Mesenchymal stem cell (in vitro differentiated cells and primary cell): Measurements from ENCODE around the gene EFHC2.

Experiments
- DNase-seq: peaks from one replicate; pipeline ENCODE4 v3.0.0-alpha.2; 2013
- H2AFZ ChIP-seq: one replicate; pipeline ENCODE4 v1.6.1; 2013; ENCODE audit warnings: low read depth, mild to moderate bottlenecking, control low read depth, inconsistent platforms, low read length, moderate library complexity
- H2AK5ac ChIP-seq: 2 replicates; pipeline ENCODE4 v1.6.1; 2013; ENCODE audit warnings: low read length, moderate library complexity, mild to moderate bottlenecking, inconsistent platforms; ENCODE audit not compliant: severe bottlenecking
- H2BK120ac ChIP-seq: one replicate; pipeline ENCODE4 v1.6.1; 2013; ENCODE audit warnings: low read depth, mild to moderate bottlenecking, inconsistent platforms, low read length, moderate library complexity
- H2BK12ac ChIP-seq, 2 experiments: one replicate each; pipeline ENCODE4 v1.6.1; 2013; ENCODE audit warnings: inconsistent platforms in 2 of 2, low read length in 2 of 2, mild to moderate bottlenecking in 2 of 2, moderate library complexity in 2 of 2, control low read depth in 1 of 2
- H2BK15ac ChIP-seq: one replicate; pipeline ENCODE4 v1.6.1; 2013; ENCODE audit warnings: mild to moderate bottlenecking, low read depth, inconsistent platforms; ENCODE audit not compliant: poor library complexity, severe bottlenecking
- H2BK5ac ChIP-seq: 2 replicates; pipeline ENCODE4 v1.6.1; 2013; ENCODE audit warnings: low read depth, mild to moderate bottlenecking, low read length, control low read depth, inconsistent platforms; ENCODE audit not compliant: poor library complexity, severe bottlenecking
- H3K14ac ChIP-seq, 2 experiments: one replicate each; pipeline ENCODE4 v1.6.1; 2013; ENCODE audit warnings: inconsistent platforms in 2 of 2, low read length in 2 of 2, control low read depth in 1 of 2, mild to moderate bottlenecking in 1 of 2, moderate library complexity in 1 of 2
- H3K18ac ChIP-seq, 2 experiments: one replicate each; pipeline ENCODE4 v1.6.1; 2013; ENCODE audit warnings: inconsistent platforms in 2 of 2, low read length in 2 of 2, control low read depth in 1 of 2, low read depth in 1 of 2, mild to moderate bottlenecking in 1 of 2
- H3K23ac ChIP-seq, 2 experiments: one replicate each; pipeline ENCODE4 v1.6.1; 2013; ENCODE audit warnings: inconsistent platforms in 2 of 2, low read length in 2 of 2, mild to moderate bottlenecking in 2 of 2, moderate library complexity in 2 of 2, control low read depth in 1 of 2
- H3K27ac ChIP-seq: 2 replicates; pipeline ENCODE4 v1.5.1; 2013; ENCODE audit warnings: mild to moderate bottlenecking, moderate library complexity, low read length, control low read depth, inconsistent platforms; ENCODE audit not compliant: poor library complexity, severe bottlenecking
- H3K27me3 ChIP-seq, 2 experiments: 2 replicates each; pipeline versions ENCODE4 v1.6.1 to v1.7.0; 2013; ENCODE audit warnings: low read length in 2 of 2, mild to moderate bottlenecking in 2 of 2, moderate library complexity in 2 of 2, control low read depth in 1 of 2, inconsistent platforms in 1 of 2; ENCODE audit not compliant: control insufficient read depth in 1 of 2, insufficient read depth in 1 of 2
- H3K36me3 ChIP-seq, 2 experiments: 2 replicates each; pipeline versions ENCODE4 v1.6.1 to v1.7.0; 2013; ENCODE audit warnings: low read length in 2 of 2, control low read depth in 1 of 2, inconsistent platforms in 1 of 2, low read depth in 1 of 2, mild to moderate bottlenecking in 1 of 2; ENCODE audit not compliant: insufficient read depth in 2 of 2, control insufficient read depth in 1 of 2
- H3K4ac ChIP-seq, 2 experiments: one replicate each; pipeline ENCODE4 v1.6.1; 2013; ENCODE audit warnings: inconsistent platforms in 2 of 2, low read length in 2 of 2, mild to moderate bottlenecking in 2 of 2, moderate library complexity in 2 of 2, control low read depth in 1 of 2, low read depth in 1 of 2
- H3K4me1 ChIP-seq: 2 replicates; pipeline ENCODE4 v1.6.1; 2013; ENCODE audit warnings: low read depth, low read length, control low read depth; ENCODE audit not compliant: control insufficient read depth, insufficient read depth
- H3K4me2 ChIP-seq: 2 replicates; pipeline ENCODE4 v1.6.1; 2013; ENCODE audit warnings: low read length, mild to moderate bottlenecking, inconsistent platforms; ENCODE audit not compliant: poor library complexity, severe bottlenecking
- H3K4me3 ChIP-seq, 2 experiments: 2 replicates each; pipeline versions ENCODE4 v1.5.1 to v1.7.0; 2013; ENCODE audit warnings: low read length in 2 of 2, mild to moderate bottlenecking in 2 of 2, control low read depth in 1 of 2, low read depth in 1 of 2; ENCODE audit not compliant: insufficient read depth in 1 of 2
- H3K79me1 ChIP-seq: replicated peaks from 2 replicates; pipeline ENCODE4 v1.6.1; 2013; ENCODE audit warnings: mild to moderate bottlenecking, control low read depth, low read length, inconsistent platforms; ENCODE audit not compliant: poor library complexity, severe bottlenecking
- H3K9ac ChIP-seq: 2 replicates; pipeline ENCODE4 v1.7.0; 2013; ENCODE audit warnings: mild to moderate bottlenecking, low read length, moderate library complexity
- H3K9me3 ChIP-seq: 2 replicates; pipeline ENCODE4 v1.7.0; 2013; ENCODE audit warnings: mild to moderate bottlenecking, low read length; ENCODE audit not compliant: control insufficient read depth
- H4K8ac ChIP-seq: one replicate; pipeline ENCODE4 v1.6.1; 2013; ENCODE audit warnings: inconsistent platforms, mild to moderate bottlenecking, low read length, moderate library complexity
- H4K91ac ChIP-seq: one replicate; pipeline ENCODE4 v1.6.1; 2013; ENCODE audit warnings: mild to moderate bottlenecking, low read length, inconsistent platforms
- WGBS: methylation state at CpG from one replicate; pipeline ENCODE4 v1.1.7; 2013; ENCODE audit warnings: mixed read lengths; 5-methylcytosine and 5-hydroxymethylcytosine counted together

The EFHC2 gene

GRCh38 chrX:44319550-44319949 lies 23.9 kb downstream of the EFHC2 start:
- no peaks in the 10 kb centered on the region for H3K4me1 ChIP-seq
- no peaks in the 10 kb centered on the region for H3K79me1 ChIP-seq
- no peak overlapping the region for H3K27ac ChIP-seq
- H3K9ac ChIP-seq = no peak overlapping the region
- no peak for DNase-seq
- WGBS = no CpG with 5 or more reads among the region's 1 CpG
- H2BK15ac ChIP-seq = no peak overlapping the region
- H3K4me2 ChIP-seq = no peak overlapping the region
- H2BK5ac ChIP-seq = no peak overlapping the region
- no peak overlapping the region for H2AFZ ChIP-seq
- peaks cover 0 to 4% of the 10 kb centered on the region in 2 experiments for H3K27me3 ChIP-seq
- no peak overlapping the region for H4K91ac ChIP-seq
- no peak overlapping the region for H3K4me3 ChIP-seq
- no peaks in the 10 kb centered on the region for H3K36me3 ChIP-seq
- H2AK5ac ChIP-seq = no peak overlapping the region
- H3K18ac ChIP-seq = no peak overlapping the region
- no peak overlapping the region for H4K8ac ChIP-seq
- H3K14ac ChIP-seq = no peak overlapping the region
- peaks cover 8% of the 10 kb centered on the region for H3K9me3 ChIP-seq
- H2BK120ac ChIP-seq = no peak overlapping the region
- no peak overlapping the region for H3K23ac ChIP-seq
- no peak overlapping the region for H3K4ac ChIP-seq
- H2BK12ac ChIP-seq = no peak overlapping the region

GRCh38 chrX:44317181-44317580 lies 26.3 kb downstream of the EFHC2 start:
- Histone ChIP-seq H2AK5ac (no peak overlapping the region), H3K23ac (no peak overlapping the region), H3K36me3 (no peaks in the 10 kb centered on the region), H3K9me3 (peaks cover 8% of the 10 kb centered on the region), H2BK12ac (no peak overlapping the region), H3K4me3 (no peak overlapping the region), H3K27me3 (peaks cover 0 to 4% of the 10 kb centered on the region in 2 experiments), H2BK120ac (no peak overlapping the region), H4K8ac (no peak overlapping the region), H3K79me1 (no peaks in the 10 kb centered on the region), H3K4me1 (no peaks in the 10 kb centered on the region), H2BK5ac (no peak overlapping the region), H2BK15ac (no peak overlapping the region), H3K18ac (no peak overlapping the region), H3K4me2 (no peak overlapping the region), H3K27ac (no peak overlapping the region), H2AFZ (no peak overlapping the region), H3K14ac (no peak overlapping the region), H4K91ac (no peak overlapping the region), H3K4ac (no peak overlapping the region), H3K9ac (no peak overlapping the region)
- no peak for DNase-seq
- WGBS = 83% methylated on average over 1 of the region's 2 CpGs

GRCh38 chrX:44314808-44315207 lies 28.7 kb downstream of the EFHC2 start:
- Histone ChIP-seq H3K4me2 (no peak overlapping the region), H2BK15ac (no peak overlapping the region), H3K18ac (no peak overlapping the region), H3K36me3 (no peaks in the 10 kb centered on the region), H3K9ac (no peak overlapping the region), H3K9me3 (peaks cover 8% of the 10 kb centered on the region), H3K27me3 (no peaks in the 10 kb centered on the region), H3K4me3 (no peak overlapping the region), H2AFZ (no peak overlapping the region), H4K8ac (no peak overlapping the region), H3K79me1 (no peaks in the 10 kb centered on the region), H4K91ac (no peak overlapping the region), H2BK5ac (no peak overlapping the region), H2AK5ac (no peak overlapping the region), H3K27ac (no peak overlapping the region), H2BK120ac (no peak overlapping the region), H3K4me1 (no peaks in the 10 kb centered on the region), H3K4ac (no peak overlapping the region), H3K14ac (no peak overlapping the region), H2BK12ac (no peak overlapping the region), H3K23ac (no peak overlapping the region)
- 78% methylated on average over 4 of the region's 5 CpGs for WGBS
- no peak for DNase-seq

- no peak overlapping the region for H4K91ac ChIP-seq
- H3K36me3 ChIP-seq = no peaks in the 10 kb centered on the region
- no peak overlapping the region for H2AK5ac ChIP-seq
- no peak overlapping the region for H3K14ac ChIP-seq
- no peak overlapping the region for H3K27ac ChIP-seq
- H3K4ac ChIP-seq = no peak overlapping the region
- H3K23ac ChIP-seq = no peak overlapping the region
- H3K18ac ChIP-seq = no peak overlapping the region
- no peak overlapping the region for H2BK120ac ChIP-seq
- H3K4me3 ChIP-seq = no peak overlapping the region
- peak; percentile 33 for DNase-seq
- peaks cover 0 to 5% of the 10 kb centered on the region in 2 experiments for H3K27me3 ChIP-seq
- H3K79me1 ChIP-seq = no peaks in the 10 kb centered on the region
- H3K4me1 ChIP-seq = no peaks in the 10 kb centered on the region
- H2BK15ac ChIP-seq = no peak overlapping the region
- no peak overlapping the region for H2AFZ ChIP-seq
- no peak overlapping the region for H3K4me2 ChIP-seq
- no peak overlapping the region for H4K8ac ChIP-seq
- WGBS = 100% methylated on average over 1 of the region's 2 CpGs
- H2BK5ac ChIP-seq = no peak overlapping the region
- no peak overlapping the region for H2BK12ac ChIP-seq
- H3K9ac ChIP-seq = no peak overlapping the region
- peaks cover 8% of the 10 kb centered on the region for H3K9me3 ChIP-seq
Measured at GRCh38 chrX:44314259-44314734, 29.2 kb downstream of the EFHC2 start.
